Hematopoietic multipotent progenitor cell (in vitro differentiated cells): ENCODE results near the gene ZNF689. TPM values are rescaled to one million over a fixed set of nuclear protein-coding genes. Genes with fewer than 3 reads are reported as not detected.
A peak's percentile ranks its signal among the peaks of the same experiment; 100 is the strongest.

ENCODE experiments used
- DNase-seq, 3 donors: peaks; one replicate each; pipeline ENCODE4 v3.0.0-alpha.2; 2011 to 2015; ENCODE audit warnings: low read depth in 2 of 3, low spot score in 2 of 3
- total RNA-seq: library from RNA; depleted of rRNA; stranded (reverse); fragments of >200 nt; gene quantifications from one replicate; pipeline ENCODE4 v1.2.3, GENCODE V29; 2012

ZNF689 gene
- 16.4 TPM for total RNA-seq

DNA sequence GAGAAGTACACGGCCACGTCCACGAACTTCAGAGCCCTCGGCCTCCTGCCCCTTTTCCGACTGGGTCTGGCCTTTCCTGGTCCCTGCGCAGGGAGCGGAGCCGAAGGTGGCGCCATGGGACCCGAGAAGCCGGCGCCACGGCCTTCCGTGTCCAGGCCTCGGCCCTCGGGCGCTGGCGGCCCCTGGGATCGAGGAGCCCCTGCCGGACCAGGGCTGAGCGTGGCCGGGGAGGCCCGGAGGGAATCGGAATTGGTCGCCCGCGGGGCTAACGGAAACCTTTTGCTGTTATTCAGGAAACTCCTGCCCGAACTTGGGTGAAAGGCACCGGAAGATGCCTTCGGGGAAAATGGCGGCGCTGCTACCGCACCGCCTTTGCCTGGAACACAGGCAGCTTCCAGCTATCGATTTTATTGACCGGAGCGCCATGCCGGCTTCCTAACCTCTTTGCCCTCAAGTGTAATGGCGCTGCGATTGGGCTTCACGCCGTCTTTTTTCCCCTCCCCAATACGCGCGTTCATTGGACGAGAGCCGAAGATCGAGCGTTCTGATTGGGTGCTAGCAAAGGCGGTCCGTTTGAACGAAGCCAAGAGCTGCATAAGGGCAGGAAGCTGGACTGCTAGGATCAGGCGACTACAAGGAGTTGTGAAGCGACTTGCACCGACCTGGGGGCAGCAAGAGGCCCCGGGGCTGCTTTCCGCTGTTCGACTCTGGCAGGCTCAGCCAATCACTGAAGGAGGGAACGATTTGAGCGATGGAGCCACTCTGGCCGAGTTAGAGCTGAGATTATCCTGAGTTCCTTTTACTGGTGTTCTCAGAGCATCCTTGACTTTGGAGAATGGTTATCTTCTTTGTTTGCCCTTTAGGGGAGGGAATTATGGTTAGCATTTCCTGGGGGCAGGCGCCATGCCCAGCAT is at the start of gene ZNF689:
Gene ZNF689, minus strand, starts transcription at position 464 of the 914 bp plus-strand sequence. Its CDS starts 348 bp downstream, at position 116.
- peak; percentile 93 to 98 (median 97) for DNase-seq

DNA sequence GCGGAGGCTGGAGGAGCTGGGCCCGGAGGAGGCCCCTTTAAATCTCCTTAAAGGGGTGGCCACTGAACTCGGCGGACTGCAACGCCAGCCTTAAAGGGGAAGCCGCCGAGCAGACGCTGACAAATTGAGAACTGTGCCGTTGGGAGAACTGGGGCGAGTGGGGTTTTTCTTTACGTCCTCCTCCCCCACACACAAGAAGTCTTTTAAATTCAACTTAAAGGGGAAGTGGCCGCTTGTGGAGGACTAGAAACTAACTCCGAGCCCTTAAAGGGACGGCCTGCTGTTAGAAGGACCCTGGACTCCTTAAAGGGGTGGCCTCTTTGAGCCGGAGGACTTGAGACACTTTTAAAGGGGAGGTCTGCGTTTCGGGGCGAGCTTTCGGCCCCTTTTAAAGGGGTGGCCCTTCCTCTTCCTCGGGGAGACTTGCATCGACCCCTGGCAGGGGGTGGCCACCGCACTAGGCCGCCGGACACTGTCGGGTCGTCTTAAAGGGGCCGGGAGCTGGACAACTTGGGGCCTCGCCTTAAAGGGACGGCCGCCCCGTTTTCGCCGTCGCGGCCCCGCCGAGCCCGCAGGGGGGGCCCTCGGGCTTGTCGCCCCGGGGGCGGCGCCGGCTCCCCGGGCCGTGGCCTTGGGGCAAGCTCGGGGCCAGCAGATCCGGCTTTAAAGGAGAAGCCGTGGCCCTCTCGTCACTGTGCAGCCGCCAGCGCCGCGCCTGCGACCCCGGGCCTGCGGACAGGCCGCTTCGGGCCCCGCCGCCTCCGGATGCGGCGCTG is 48.7 kb upstream of the ZNF689 start:
- DNase-seq: peak in 2 of 3 donors; percentile 98 to 99

DNA sequence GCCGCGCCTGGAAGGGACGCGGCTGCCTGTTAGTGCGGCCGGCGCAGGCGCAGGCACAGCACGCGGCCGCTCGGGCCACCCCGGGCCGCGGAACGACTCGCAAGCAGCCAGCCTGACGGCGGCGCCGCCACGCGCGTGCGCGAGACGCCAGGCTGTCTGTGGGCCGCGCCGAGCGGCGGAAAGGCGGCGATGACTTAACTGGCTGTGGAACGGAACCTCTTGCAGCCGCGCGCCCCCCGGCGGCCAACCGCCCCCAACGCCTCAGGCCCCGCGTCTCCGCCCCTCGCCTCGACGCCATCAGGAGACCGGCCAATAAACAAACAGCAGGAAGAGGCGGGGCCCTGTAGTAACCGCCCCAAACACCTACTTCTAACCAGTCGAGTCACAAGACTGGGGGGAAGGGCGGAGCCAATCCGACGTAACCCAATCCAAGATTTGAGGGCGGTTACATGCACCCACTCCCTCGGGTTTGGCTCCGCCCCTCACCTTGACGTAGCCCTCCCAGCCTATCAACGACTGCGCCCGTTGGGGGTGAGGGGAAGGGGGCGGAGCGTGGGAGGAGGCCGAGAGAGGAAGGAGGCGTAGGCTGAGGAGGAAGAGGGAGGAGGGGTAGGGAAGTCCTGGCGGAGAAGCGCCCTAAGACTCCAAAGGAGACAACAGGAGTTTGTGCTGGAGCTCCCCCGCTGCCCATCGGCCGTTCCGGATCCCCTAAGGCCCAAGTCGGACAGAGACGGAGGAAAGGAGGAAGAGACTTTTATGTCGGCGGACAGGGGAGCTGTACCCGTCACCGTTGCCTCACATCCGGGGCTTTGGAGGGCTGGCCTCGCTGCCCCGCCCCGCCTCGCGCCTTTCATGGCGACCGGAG is 47.9 kb upstream of the ZNF689 start, which contains the start of gene FBRS:
Gene FBRS, plus strand, starts transcription at position 566 of the 865 bp plus-strand sequence. CDS start 1,088 bp downstream, outside the sequence.
- peak; percentile 99 to 100 (median 100) for DNase-seq

DNA sequence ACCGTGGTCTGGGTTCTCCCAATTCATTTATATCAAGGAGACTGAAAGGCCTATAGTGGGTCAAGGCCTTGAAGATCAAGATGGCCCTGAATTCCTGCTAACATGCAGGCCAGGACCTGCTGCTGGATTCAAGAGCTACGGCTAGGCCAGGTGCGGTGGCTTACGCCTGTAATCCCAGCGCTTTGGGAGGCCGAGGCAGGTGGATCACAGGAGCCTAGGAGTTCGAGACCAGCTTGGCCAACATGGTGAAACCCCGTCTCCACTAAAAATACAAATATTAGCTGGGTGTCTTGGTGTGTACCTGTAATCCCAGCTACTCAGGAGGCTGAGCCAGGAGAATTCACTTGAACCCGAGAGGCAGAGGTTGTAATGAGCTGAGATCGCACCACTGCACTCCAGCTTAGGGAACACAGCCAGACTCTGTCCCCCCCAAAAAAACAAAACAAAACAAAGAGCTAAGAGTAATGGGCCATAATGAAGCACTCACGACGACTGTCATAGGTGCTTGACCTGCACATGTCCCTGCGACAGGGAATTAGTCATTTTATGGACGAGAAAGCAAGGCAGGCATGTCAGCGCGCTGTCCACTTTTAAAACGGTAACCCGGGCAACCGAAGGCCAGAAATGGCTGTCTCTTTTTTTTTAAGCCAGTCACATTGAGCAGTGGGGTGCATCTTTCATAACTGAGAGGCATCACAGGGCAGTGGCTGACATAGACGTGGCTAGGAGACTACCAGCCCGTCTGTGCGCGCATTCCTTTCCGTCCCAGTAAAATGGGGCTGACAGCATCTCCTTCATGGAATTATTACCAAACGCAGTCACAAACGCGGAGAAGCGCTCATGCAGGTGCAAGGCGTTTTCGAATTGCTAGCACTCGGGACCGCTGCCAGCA is 47.0 kb upstream of the ZNF689 start:
- no peak for DNase-seq

DNA sequence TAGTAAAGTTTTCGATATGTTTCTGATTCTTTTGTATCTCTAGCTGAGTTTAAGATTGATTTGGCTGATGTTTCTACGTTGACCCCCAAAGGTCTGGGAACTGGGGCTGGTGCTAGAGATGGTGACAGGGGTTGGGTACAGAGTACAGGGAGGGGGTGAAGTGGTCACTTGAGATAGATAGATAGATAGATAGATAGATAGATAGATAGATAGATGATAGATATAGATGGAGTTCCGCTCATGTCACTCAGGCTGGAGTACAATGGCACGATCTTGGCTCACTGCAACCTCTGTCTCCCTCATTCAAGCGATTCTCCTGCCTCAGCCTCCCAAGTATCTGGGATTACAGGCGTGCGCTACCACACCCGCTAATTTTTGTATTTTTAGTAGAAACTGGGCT is 46.2 kb upstream of the ZNF689 start:
- DNase-seq: no peak

DNA sequence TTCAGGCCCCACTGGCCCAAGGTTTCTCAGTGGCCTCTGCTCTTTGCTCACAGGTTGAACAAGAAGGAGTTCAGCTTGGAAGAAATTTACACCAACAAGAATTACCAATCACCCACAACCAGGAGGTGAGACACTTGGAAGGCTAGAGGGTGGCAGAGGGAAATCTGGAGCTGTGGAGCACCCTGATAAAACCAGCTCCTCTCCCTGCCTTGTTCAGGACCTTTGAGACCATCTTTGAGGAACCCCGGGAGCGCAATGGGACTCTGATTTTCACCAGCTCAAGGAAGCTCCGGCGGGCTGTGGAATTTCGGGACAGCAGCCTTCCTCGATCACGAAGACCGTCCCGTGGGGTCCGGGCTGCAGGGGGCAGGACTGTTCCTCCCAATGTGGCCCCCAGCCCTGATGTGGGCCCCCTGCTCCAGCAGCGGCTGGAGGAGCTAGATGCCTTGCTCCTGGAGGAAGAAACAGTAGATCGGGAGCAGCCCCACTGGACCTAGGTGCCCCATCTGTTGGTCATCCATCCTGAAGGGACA is 45.7 kb upstream of the ZNF689 start:
- DNase-seq: no peak

DNA sequence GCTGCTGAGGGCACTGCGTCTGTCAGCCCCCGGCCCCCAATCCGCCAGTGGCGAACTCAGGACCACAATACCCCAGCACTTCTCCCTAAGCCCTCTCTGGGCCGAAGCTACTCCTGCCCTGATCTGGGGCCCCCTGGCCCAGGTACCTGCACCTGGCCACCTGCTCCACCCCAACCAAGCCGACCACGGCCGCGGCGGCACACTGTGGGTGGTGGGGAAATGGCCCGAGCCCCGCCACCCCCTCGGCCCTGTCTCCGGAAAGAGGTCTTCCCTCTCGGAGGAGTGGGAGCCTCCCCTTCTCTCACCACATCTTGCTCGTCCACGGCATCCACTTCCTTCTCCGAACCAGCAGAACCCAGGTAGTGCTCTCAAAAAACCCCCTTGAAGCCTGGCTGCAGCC is 44.7 kb upstream of the ZNF689 start:
- no peak for DNase-seq

DNA sequence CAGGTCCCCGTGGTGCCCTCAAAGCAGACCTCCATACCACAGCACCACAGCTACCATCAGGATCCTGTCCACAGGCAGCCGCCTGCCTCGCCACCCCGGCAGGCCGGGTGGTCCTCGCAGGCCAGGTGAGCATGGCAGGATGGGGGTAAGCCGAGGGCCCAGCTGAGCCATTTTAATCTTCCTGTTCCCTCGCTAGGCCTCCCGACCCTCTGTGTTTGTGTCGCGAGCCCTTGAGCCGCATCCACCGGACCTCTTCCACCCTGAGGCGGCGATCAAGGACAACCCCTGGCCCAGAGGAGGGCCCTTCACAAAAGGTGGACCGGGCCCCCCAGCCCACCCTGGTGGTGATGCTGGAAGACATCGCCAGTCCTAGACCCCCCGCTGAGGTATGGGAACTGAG is 42.5 kb upstream of the ZNF689 start:
- no peak for DNase-seq

DNA sequence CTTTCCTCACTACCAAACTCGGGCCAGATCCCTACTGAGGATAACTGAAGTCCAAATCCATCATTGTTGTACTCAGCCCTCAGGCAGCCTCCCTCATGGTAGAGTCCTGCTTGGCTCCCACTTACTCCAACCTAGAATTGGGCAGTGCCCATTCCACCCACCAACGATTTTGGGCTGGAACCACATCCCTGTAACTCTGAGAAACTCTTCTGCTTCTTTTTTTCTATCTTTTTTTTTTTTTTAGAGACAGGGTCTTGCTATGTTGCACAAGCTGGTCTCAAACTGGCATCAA is 41.8 kb upstream of the ZNF689 start:
- no peak for DNase-seq

DNA sequence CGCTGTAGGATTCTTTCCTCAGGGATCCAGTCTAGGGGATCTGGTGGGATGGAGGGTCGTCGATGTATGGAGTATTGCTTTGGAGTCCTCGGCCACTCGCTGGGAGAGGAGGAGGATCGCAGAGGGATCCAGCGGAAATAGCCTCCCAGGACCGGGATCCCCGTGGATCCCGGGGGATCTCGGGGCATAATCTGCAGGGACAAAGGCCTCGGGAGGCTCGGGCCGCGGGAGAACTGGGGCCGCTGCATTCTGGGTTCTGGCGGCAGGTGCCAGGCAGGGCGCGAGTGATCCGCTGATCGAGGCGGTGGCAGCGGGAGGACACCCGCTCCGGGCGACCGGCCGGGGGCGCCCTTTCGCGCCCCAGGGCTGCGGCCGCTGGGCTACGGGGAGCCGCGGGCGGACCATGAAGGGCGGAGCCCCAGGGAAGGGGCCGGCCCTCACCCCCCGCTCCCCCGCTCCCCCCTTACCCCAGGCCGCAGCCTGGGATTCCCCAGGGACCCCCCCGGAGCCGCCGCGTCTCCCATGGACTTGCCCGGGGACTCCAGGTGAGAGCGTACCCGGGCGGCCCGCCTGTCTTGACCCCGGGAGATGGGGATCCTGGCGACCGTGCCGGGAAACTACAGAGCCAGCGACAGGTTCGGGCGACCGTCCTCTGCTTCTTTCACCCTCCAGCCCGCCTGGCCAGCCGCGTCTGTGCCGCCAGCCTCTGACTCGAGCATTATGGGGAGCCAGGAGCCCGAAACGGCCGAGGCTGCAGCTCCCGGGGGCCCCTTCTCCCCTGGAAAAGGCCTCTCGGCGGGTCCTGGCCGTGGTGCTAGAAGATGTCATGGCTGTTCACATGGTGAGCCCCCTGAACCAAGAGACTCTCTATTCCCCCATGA is 41.2 kb upstream of the ZNF689 start:
- peak; percentile 64 to 83 (median 81) for DNase-seq

DNA sequence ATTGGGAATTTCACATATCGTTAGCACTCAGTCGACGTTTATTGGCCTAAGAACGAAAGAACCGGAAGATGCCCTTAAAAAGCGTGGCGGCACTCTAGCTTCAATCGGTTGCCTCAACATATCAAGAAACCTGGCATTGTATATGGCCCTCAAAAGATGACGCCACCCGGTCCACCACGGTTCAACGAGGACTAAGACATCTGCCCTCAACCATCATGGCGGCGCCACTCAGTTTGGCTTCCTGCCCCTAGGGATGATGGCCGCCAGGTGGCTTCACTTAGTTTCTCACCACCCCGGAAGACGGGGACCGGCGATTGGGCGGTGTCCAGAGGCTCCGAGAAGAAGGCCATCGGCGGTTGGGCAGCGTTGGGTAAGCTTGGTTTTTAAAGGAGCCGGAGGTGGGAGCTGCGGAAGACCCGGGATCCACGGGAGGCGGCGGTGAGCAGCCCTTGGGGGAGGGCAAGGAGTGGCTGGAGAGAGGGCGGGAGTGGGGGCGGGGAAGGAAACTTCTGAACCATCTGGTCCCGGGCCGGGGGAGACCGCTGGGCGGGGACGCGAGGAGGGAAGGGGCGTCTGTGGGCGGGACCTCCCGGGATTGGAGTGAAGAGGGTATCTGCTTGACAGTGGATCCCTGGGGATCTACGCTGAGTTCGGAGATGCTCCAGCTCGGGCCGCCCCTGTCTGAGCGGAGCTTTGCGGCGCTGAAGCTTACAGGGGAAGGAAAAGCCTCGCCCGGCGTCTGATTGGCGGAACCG is 40.4 kb upstream of the ZNF689 start, which contains the start of gene PRR14:
Gene PRR14, plus strand, starts transcription at position 592 of the 755 bp plus-strand sequence. CDS start 686 bp downstream, outside the sequence.
- peak; percentile 93 to 100 (median 100) for DNase-seq

DNA sequence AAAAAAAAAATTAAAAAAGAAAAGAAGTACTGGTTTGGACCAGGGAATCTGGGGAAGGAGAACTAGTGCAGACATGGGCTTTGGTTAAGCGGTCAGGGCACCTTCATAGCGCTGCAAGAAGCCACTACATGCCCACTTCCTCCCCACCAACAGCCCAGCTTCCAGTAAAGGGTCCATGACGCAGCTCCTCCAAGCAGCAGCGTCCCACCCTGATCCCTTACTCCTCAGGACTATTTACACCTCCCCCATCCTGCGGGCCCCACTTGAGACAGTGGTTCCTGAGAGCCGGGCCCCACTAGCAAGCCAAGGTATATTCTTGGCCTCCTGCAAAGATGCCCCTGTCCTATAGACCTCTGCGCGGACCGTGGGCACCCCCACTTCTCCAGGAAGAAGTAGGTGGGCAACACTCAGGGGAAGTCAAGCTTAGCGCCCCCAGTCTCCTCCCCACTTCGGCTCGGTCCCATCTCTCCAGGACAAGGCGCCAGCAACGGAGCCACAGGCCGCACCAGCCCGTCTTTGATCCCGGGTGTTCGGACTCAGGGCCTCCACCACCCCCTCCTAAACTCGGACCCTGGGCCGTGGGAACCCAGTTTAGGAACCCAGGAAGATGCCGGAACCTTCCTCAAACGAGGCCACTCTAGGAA is 39.7 kb upstream of the ZNF689 start:
- DNase-seq: peak in 2 of 3 donors; percentile 64 to 83

DNA sequence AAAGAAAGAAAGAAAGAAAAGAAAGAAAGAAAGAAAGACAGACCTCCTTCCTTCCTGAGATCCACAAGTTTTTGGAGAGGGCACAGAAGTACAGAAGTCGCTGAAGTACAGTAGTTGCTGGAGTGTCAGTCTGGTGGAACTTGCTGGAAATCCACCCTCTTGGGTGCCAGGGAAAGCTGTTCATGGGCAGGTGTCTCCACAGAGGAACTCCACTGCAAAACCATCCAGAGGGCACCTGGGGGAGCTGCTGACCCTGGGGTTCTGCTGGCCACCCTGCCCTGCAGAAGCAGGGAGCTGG is 37.0 kb upstream of the ZNF689 start:
- DNase-seq: no peak

DNA sequence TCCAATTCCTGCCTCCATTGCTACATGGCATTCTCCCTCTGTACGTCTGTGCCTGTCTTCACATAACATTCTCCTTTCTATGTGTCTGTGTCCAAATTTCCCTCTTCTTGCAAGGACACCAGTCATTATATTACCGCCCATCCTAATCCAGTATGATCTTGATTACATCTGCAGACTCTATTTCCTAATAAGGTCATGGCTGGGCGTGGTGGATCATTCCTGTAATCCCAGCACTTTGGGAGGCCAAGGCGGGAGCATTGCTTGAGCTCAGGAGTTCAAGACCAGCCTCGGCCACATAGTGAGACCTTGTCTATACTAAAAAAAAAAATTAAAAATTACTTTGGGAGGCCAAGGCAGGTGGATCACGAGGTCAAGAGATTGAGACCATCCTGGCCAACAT is 35.5 kb upstream of the ZNF689 start:
- DNase-seq: no peak

DNA sequence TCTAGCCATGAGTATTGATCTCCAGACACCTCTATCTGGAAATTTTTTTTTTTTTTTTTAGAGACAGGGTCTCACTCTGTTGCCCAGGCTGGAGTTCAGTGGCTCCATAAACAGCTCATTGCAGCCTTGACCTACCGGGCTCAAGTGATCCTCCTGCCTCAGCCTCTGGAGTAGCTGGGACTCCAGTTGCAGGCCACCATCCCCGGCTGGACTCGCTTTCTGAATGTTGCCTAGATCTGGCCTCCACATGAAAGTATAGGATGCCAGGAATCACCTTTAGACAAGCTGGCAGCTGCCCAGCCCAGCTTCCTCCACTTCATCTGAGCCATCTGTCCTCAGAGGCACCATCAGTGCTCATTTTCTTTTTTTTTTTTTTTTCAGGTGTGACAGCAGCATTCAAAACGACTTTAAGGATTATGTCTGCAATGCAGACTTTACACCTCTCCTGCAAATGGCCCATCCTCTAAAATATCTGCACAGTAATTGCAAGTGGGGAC is 34.2 kb upstream of the ZNF689 start:
- no peak for DNase-seq

DNA sequence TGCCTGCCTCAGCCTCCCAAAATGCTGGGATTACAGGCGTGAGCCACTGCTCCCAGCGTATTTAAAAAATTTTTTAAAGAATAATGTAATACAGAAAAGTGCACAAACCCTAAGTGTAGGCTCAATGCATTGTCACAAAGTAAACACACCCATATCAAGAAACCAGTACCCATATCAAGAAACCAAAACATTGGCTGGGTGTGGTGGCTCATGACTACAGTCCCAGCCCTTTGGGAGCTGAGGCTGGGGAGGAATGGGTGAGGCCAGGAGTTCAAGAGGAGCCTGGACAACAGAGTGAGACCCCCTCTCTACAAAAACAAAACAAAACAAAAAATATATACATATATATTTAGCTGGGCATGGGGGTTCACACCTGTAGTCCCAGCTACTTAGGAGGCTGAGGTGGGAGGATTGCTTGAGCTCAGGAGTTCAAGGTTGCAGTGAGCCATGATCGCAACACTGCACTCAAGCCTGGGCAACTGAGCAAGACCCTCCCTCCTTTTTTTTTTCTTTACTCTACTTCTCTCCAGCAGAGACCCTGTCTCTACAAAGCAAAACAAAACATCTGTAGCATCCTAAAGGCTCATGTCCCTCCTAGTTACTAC is 31.3 kb upstream of the ZNF689 start:
- DNase-seq: no peak

DNA sequence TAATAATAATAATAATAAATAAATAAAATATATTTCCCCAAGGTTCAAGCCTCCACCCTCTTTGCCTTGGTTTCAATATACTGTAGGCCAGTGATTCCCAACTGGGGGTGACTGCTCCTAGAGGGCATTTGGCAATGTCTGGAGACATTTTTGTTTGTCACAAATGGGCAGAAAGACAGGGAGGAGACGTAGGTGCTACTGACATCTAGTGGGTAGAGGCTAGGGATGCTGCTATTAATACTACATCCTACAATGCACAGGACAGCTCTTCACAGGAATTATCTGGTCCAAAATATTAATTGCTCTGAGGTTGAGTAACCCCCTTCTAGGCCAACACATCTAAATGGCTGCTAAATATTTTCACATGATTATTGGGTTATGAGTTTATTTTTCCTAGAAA is 27.8 kb upstream of the ZNF689 start:
- peak in 2 of 3 donors; percentile 58 to 78 for DNase-seq
